Upper lobe of left lung (tissue), 4 donors: ENCODE data around the gene PGAP6.

ENCODE experiments used
- POLR2A ChIP-seq, 4 donors: fragments of 450-650 bp; IDR thresholded peaks; one replicate each; pipeline ENCODE4 v1.5.1; 2016 to 2017; ENCODE audit warnings: antibody characterized with exemption in 4 of 4, mild to moderate bottlenecking in 2 of 4
- POLR2AphosphoS5 ChIP-seq, 2 donors: sonication (generic); formaldehyde crosslinking; IDR thresholded peaks; one replicate each; pipeline ENCODE4 v1.5.1; 2017; ENCODE audit warnings: antibody characterized with exemption in 2 of 2
- TF ChIP-seq, protein P1 (sequence below), 6 experiments: fragments of 450-650 bp in 4 of 6; fragments of 200-600 bp in 2 of 6; sonication (generic) in 2 of 6; IDR thresholded peaks; one replicate each; pipeline ENCODE4 v1.5.1; 2016 to 2019; ENCODE audit warnings: antibody characterized with exemption in 6 of 6

DNA sequence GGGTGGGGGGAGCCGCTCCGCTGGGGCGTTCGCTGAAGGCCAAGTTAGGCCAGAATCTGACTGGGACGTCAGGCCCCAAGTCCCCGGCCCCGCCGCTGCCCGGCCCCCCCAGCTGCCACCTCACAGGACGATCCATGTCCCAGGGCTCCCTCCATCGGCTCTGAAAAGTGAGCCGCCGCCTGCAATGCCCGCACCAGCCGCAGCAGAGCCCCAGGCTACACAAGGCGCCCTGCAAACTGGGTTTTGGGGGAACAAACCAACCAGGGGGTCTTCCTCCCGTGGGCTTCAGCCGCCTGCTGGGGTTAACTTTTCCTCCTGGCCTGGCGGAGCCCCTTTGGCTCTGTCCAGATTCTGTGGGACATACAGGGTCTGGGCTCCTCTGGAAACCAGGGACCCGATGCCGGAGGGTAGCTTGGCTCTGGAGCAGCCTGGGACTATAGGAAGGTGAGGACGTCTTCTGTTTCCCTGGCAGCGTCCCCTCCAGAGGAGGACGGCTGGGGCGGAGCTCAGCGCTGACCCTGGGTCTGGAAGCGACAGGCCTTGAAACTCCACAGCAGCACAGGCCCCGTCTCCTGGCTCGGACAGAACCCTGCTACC lies 16.1 kb upstream of the PGAP6 start:
- TF ChIP-seq, protein P1, sequence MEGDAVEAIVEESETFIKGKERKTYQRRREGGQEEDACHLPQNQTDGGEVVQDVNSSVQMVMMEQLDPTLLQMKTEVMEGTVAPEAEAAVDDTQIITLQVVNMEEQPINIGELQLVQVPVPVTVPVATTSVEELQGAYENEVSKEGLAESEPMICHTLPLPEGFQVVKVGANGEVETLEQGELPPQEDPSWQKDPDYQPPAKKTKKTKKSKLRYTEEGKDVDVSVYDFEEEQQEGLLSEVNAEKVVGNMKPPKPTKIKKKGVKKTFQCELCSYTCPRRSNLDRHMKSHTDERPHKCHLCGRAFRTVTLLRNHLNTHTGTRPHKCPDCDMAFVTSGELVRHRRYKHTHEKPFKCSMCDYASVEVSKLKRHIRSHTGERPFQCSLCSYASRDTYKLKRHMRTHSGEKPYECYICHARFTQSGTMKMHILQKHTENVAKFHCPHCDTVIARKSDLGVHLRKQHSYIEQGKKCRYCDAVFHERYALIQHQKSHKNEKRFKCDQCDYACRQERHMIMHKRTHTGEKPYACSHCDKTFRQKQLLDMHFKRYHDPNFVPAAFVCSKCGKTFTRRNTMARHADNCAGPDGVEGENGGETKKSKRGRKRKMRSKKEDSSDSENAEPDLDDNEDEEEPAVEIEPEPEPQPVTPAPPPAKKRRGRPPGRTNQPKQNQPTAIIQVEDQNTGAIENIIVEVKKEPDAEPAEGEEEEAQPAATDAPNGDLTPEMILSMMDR (IDR thresholded peaks at IDR 0.05), result peak; percentile 48 to 64 (median 59)
- TF ChIP-seq POLR2A (IDR thresholded peaks at IDR 0.05) (no peak), POLR2AphosphoS5 (IDR thresholded peaks at IDR 0.05) (no peak)
